ENCODE data around the gene DDX23. TPM values are rescaled to one million over a fixed set of nuclear protein-coding genes. Genes with fewer than 3 reads are reported as not detected.

DDX23 gene
- total and polyA plus RNA-seq, 9 donors, result 48.0 to 108 (median 70.5) TPM

DNA sequence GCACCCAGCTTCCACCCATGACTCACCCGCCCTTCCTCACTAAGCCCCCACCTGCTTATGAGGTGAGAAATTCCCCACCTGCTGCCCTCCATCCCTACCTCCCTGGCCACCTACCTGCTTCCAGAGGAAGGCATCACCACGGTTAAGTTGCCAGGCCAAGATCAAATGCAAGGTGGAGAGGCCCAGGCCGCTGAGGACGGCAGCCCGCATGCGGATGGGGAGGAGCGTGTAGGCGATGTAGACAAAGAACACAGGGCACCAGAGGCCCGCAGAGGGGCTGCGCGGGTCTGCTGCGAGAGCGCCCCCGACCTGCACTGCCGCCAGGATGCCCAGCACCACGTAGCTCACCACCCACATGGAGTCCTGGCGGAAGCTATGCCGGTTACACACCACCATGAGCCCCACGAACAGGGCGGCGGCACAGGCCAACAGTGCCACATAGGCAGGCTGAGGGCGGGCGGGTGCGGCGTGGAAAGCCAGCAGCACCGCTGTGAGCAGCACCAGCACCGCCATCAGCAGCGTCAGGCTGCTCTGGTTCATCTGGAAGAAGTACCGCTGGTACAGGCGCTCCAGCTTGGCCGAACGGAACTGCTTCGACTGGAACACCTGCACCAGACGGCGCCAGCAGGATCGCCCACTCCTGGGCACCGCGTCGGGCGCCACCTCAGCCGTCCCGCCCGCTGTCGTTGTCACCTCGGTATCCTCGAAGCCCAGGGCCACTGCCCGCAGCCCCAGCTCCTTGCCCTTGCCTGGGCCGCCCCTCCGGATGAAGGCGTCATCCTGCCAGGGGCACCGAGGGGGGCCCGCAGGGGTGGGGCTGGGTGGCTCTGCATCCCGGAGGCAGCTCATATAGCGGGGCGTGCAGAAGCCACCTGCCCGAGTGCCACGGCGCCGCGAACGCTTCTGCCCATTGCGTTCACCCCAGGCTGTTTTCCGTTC, 69.2 kb downstream of the DDX23 start:
- WGBS, 3 donors, result 87 to 88% (median 87%) methylated on average over 57 to 63 of the region's 63 CpGs
- Histone ChIP-seq H3K27ac (no peak overlapping the region), H3K4me3 (no peak overlapping the region), H3K36me3 (no peaks in the 10 kb centered on the region), H3K4me1 (ENCODE audit: insufficient read depth) (peaks cover 32% of the 10 kb centered on the region), H3K9me3 (no peaks in the 10 kb centered on the region), H3K27me3 (no peaks in the 10 kb centered on the region)
- no peak for TF ChIP-seq EP300 (IDR thresholded peaks at IDR 0.05)
- TF ChIP-seq, protein P1, sequence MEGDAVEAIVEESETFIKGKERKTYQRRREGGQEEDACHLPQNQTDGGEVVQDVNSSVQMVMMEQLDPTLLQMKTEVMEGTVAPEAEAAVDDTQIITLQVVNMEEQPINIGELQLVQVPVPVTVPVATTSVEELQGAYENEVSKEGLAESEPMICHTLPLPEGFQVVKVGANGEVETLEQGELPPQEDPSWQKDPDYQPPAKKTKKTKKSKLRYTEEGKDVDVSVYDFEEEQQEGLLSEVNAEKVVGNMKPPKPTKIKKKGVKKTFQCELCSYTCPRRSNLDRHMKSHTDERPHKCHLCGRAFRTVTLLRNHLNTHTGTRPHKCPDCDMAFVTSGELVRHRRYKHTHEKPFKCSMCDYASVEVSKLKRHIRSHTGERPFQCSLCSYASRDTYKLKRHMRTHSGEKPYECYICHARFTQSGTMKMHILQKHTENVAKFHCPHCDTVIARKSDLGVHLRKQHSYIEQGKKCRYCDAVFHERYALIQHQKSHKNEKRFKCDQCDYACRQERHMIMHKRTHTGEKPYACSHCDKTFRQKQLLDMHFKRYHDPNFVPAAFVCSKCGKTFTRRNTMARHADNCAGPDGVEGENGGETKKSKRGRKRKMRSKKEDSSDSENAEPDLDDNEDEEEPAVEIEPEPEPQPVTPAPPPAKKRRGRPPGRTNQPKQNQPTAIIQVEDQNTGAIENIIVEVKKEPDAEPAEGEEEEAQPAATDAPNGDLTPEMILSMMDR (IDR thresholded peaks at IDR 0.05), result no peak
- TF ChIP-seq POLR2A (IDR thresholded peaks at IDR 0.05), result no peak
- DNase-seq, result no peak
- intact Hi-C loops (cut with DNase I), result no loop called here

DNA sequence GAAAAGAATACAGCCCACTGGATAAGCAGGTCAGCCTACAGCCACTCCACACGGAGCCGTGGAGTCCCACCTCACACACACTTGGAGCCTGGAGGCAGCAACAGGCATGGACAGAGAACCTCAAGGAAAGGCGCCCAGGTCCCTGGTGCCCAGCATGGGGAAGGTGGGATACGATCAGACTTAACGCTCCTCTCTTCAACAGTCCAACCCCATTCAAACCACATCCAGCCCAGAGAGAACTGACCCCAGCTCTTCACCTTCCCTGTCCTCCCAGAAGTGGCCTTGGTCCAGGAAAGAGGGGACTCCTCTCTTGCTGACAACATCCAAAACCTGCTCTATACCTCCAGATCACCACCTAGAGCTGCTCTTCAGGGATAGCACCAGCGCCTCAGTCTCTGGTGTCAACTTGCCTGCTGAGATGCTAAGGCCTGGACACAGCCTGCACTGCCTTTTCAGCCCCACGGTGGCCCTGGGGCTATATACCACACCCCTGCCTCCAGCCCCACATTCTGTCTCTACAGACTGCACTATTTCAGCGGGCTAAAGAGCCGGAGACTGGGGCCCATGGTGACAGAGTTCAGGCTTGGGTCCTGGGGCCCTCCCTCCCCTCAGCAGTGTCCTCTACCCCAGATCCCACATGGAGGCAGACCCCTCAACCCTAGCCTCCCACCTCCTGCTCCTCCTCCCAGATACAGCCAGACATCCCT, 70.1 kb downstream of the DDX23 start:
- Histone ChIP-seq H3K4me3 (no peak overlapping the region), H3K4me1 (ENCODE audit: insufficient read depth) (peaks cover 24% of the 10 kb centered on the region), H3K27ac (no peak overlapping the region), H3K27me3 (no peaks in the 10 kb centered on the region), H3K9me3 (no peaks in the 10 kb centered on the region), H3K36me3 (no peaks in the 10 kb centered on the region)
- intact Hi-C loops (cut with DNase I), result no loop called here
- TF ChIP-seq, protein P1 (IDR thresholded peaks at IDR 0.05), result no peak
- TF ChIP-seq EP300 (IDR thresholded peaks at IDR 0.05) (no peak), POLR2A (IDR thresholded peaks at IDR 0.05) (no peak)
- WGBS, 3 donors, result 85 to 94% (median 89%) methylated on average over 9 of the region's 9 CpGs
- DNase-seq, result no peak

DNA sequence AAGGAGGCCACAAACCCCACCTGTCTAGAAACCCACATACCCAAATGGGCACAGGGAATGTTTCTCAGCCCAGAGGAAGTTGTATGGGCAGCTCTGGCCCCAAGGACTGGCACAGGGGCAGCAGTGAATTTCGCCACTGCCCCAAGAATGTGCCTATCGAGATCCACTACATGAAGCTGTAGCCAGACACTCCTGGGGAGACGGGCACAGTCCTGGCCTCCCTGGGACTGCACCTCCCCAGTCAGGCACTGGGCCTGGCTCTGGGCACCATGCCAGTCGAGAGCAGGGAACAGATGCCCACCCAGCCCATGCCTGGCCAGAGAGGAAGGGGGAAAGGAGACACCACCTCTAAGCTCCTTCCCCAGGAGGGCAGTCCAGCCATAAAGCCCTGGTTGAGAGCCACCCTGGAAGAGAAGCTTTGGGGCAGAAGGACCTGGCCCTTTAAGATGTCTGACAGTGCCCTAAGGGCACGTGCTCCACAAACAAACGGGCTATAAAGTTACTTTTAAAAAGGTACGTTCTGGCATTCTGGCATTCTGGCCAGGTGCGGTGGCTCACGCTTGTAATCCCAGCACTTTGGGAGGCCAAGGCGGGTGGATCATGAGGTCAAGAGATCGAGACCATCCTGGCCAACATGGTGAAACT, 71.5 kb downstream of the DDX23 start:
- no peak overlapping the region for H3K4me3 ChIP-seq
- no peaks in the 10 kb centered on the region for H3K9me3 ChIP-seq
- H3K36me3 ChIP-seq, result no peaks in the 10 kb centered on the region
- TF ChIP-seq, protein P1 (IDR thresholded peaks at IDR 0.05), result no peak
- no peak for TF ChIP-seq POLR2A (IDR thresholded peaks at IDR 0.05)
- no peak for TF ChIP-seq EP300 (IDR thresholded peaks at IDR 0.05)
- no peaks in the 10 kb centered on the region for H3K27me3 ChIP-seq
- peak in 1 of 5 donors; percentile 51 for DNase-seq
- peaks cover 22% of the 10 kb centered on the region for H3K4me1 ChIP-seq (ENCODE audit: insufficient read depth)
- peak overlapping the region; percentile 39 to 74 for H3K27ac ChIP-seq
- intact Hi-C loops (cut with DNase I), result no loop called here
- 77 to 82% (median 80%) methylated on average over 11 of the region's 11 CpGs for WGBS, 3 donors

DNA sequence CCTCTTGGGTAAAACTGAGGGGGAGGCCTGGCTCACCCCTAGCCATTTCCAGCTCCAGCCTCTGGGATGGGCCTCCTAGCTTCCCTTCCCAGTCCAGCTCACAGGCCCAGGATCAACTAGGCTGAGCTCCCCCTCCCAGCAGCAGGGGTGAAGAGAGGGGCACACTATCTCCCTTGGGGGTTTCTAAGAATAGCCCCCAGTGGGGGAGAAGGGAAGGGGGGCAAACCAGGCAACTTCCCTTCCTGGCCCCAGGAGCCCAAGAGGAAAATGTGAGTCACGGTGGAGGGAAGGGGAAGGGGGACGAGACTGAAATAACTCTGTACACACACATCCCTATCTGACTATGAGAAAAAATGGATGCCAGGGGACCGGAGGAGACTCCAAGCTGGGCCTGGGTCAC, 72.1 kb downstream of the DDX23 start:
- H3K27me3 ChIP-seq, result no peaks in the 10 kb centered on the region
- intact Hi-C loops (cut with DNase I), result no loop called here
- no peaks in the 10 kb centered on the region for H3K9me3 ChIP-seq
- DNase-seq, result peak; percentile 68 to 84 (median 74)
- WGBS, 3 donors, result 17 to 20% (median 20%) methylated on average over 3 of the region's 3 CpGs
- H3K4me3 ChIP-seq, result no peak overlapping the region
- peak overlapping the region in 1 of 2 donors; percentile 74 for H3K27ac ChIP-seq
- H3K4me1 ChIP-seq (ENCODE audit: insufficient read depth), result peaks cover 22% of the 10 kb centered on the region
- TF ChIP-seq, protein P1 (IDR thresholded peaks at IDR 0.05), result no peak
- peak; percentile 54 for TF ChIP-seq EP300 (IDR thresholded peaks at IDR 0.05)
- H3K36me3 ChIP-seq, result no peaks in the 10 kb centered on the region
